ENCODE results near the gene NUDT1. TPM values are rescaled to one million over a fixed set of nuclear protein-coding genes. Genes with fewer than 3 reads are reported as not detected.

NUDT1 gene
- total RNA-seq, 5 donors from 2014 or later (not counting 1 experiment from before 2014, with no cell fraction given) = 12.0 to 29.7 (median 21.4) TPM

GRCh38 chr7:2251381-2251780 lies 9.4 kb downstream of the NUDT1 start:
- peaks cover 7% of the 10 kb centered on the region for H3K36me3 Mint-ChIP-seq
- no peak overlapping the region for H3K4me3 Mint-ChIP-seq
- peaks cover 10 to 30% (median 18%) of the 10 kb centered on the region in 3 donors for H3K4me1 Mint-ChIP-seq
- ATAC-seq (replicated peaks in 1 of 4) (no peak), DNase-seq (no peak)
- POLR2A ChIA-PET = no interaction called here
- Histone ChIP-seq H3K36me3 (ENCODE audit: control insufficient read depth in 2 of 2, extremely low read depth in 1 of 2, insufficient read depth in 1 of 2, low read length in 1 of 2) (peaks cover 0 to 2% of the 10 kb centered on the region in 2 donors), H3K27ac (ENCODE audit: low read length) (no peak overlapping the region), H3K4me1 (ENCODE audit: control insufficient read depth in 1 of 2, extremely low read depth in 1 of 2, insufficient read depth in 2 of 2, low read length in 2 of 2) (peaks cover 0 to 25% of the 10 kb centered on the region in 2 experiments), H3K27me3 (replicated peaks in 1 of 2; ENCODE audit: control insufficient read depth in 2 of 2, extremely low read depth in 1 of 2, insufficient read depth in 2 of 2, low read length in 1 of 2) (no peaks in the 10 kb centered on the region), H3K4me3 (ENCODE audit: control insufficient read depth in 1 of 2, extremely low read depth in 1 of 2, low read length in 1 of 2) (no peak overlapping the region), H3K9me3 (no peaks in the 10 kb centered on the region)
- CTCF ChIA-PET = no interaction called here
- H3K9me3 Mint-ChIP-seq = no peaks in the 10 kb centered on the region
- no peak overlapping the region for H3K27ac Mint-ChIP-seq
- 89% methylated on average over 4 of the region's 10 CpGs for WGBS (ENCODE audit: insufficient coverage)
- no peaks in the 10 kb centered on the region for H3K27me3 Mint-ChIP-seq

GRCh38 chr7:2251841-2252771 lies 10.1 kb downstream of the NUDT1 start:
- H3K36me3 ChIP-seq (ENCODE audit: control insufficient read depth in 2 of 2, extremely low read depth in 1 of 2, insufficient read depth in 1 of 2, low read length in 1 of 2) = peaks cover 2% of the 10 kb centered on the region in 2 donors
- DNase-seq = peak in 2 of 35 experiments; percentile 12 to 15
- Mint-ChIP-seq H3K4me1 (peaks cover 10 to 30% (median 18%) of the 10 kb centered on the region in 3 donors), H3K4me3 (no peak overlapping the region), H3K36me3 (peaks cover 10% of the 10 kb centered on the region), H3K9me3 (no peaks in the 10 kb centered on the region), H3K27me3 (no peaks in the 10 kb centered on the region), H3K27ac (peak overlapping the region in 1 of 2 donors; percentile 44)
- ChIA-PET POLR2A (no interaction called here), CTCF (no interaction called here)
- no peaks in the 10 kb centered on the region for H3K9me3 ChIP-seq
- H3K4me3 ChIP-seq (ENCODE audit: control insufficient read depth in 1 of 2, extremely low read depth in 1 of 2, low read length in 1 of 2) = no peak overlapping the region
- no peak overlapping the region for H3K27ac ChIP-seq (ENCODE audit: low read length)
- ATAC-seq (replicated peaks in 1 of 4) = peak; percentile 40 to 65 (median 50)
- H3K27me3 ChIP-seq (replicated peaks in 1 of 2; ENCODE audit: control insufficient read depth in 2 of 2, extremely low read depth in 1 of 2, insufficient read depth in 2 of 2, low read length in 1 of 2) = no peaks in the 10 kb centered on the region
- 96% methylated on average over 12 of the region's 24 CpGs for WGBS (ENCODE audit: insufficient coverage)
- peaks cover 0 to 25% of the 10 kb centered on the region in 2 experiments for H3K4me1 ChIP-seq (ENCODE audit: control insufficient read depth in 1 of 2, extremely low read depth in 1 of 2, insufficient read depth in 2 of 2, low read length in 2 of 2)

GRCh38 chr7:2253021-2253420 lies 11.0 kb downstream of the NUDT1 start:
- POLR2A ChIA-PET = no interaction called here
- Mint-ChIP-seq H3K4me1 (peaks cover 10 to 28% (median 18%) of the 10 kb centered on the region in 3 donors), H3K27me3 (no peaks in the 10 kb centered on the region), H3K27ac (no peak overlapping the region), H3K9me3 (no peaks in the 10 kb centered on the region), H3K36me3 (peaks cover 10% of the 10 kb centered on the region), H3K4me3 (no peak overlapping the region)
- Histone ChIP-seq H3K36me3 (ENCODE audit: control insufficient read depth in 2 of 2, extremely low read depth in 1 of 2, insufficient read depth in 1 of 2, low read length in 1 of 2) (peaks cover 2% of the 10 kb centered on the region in 2 donors), H3K4me1 (ENCODE audit: control insufficient read depth in 1 of 2, extremely low read depth in 1 of 2, insufficient read depth in 2 of 2, low read length in 2 of 2) (peaks cover 0 to 25% of the 10 kb centered on the region in 2 experiments), H3K9me3 (no peaks in the 10 kb centered on the region), H3K27me3 (replicated peaks in 1 of 2; ENCODE audit: control insufficient read depth in 2 of 2, extremely low read depth in 1 of 2, insufficient read depth in 2 of 2, low read length in 1 of 2) (no peaks in the 10 kb centered on the region), H3K27ac (ENCODE audit: low read length) (no peak overlapping the region), H3K4me3 (ENCODE audit: control insufficient read depth in 1 of 2, extremely low read depth in 1 of 2, low read length in 1 of 2) (no peak overlapping the region)
- CTCF ChIA-PET = no interaction called here
- ATAC-seq (replicated peaks in 1 of 4) = peak in 1 of 4 experiments; percentile 14
- 98% methylated on average over 9 of the region's 9 CpGs for WGBS (ENCODE audit: insufficient coverage)
- no peak for DNase-seq

- DNase-seq (no peak), ATAC-seq (replicated peaks in 1 of 4) (no peak)
- Mint-ChIP-seq H3K27me3 (no peaks in the 10 kb centered on the region), H3K4me1 (peaks cover 8 to 24% (median 13%) of the 10 kb centered on the region in 3 donors), H3K4me3 (no peak overlapping the region), H3K9me3 (no peaks in the 10 kb centered on the region), H3K27ac (no peak overlapping the region), H3K36me3 (peaks cover 10% of the 10 kb centered on the region)
- ChIA-PET CTCF (no interaction called here), POLR2A (no interaction called here)
- Histone ChIP-seq H3K9me3 (no peaks in the 10 kb centered on the region), H3K36me3 (ENCODE audit: control insufficient read depth in 2 of 2, extremely low read depth in 1 of 2, insufficient read depth in 1 of 2, low read length in 1 of 2) (peaks cover 2% of the 10 kb centered on the region in 2 donors), H3K4me3 (ENCODE audit: control insufficient read depth in 1 of 2, extremely low read depth in 1 of 2, low read length in 1 of 2) (no peak overlapping the region), H3K27ac (ENCODE audit: low read length) (no peak overlapping the region), H3K27me3 (replicated peaks in 1 of 2; ENCODE audit: control insufficient read depth in 2 of 2, extremely low read depth in 1 of 2, insufficient read depth in 2 of 2, low read length in 1 of 2) (no peaks in the 10 kb centered on the region), H3K4me1 (ENCODE audit: control insufficient read depth in 1 of 2, extremely low read depth in 1 of 2, insufficient read depth in 2 of 2, low read length in 2 of 2) (peaks cover 0 to 25% of the 10 kb centered on the region in 2 experiments)
- WGBS (ENCODE audit: insufficient coverage) = 96% methylated on average over 25 of the region's 32 CpGs
Measured at GRCh38 chr7:2253525-2254244, 11.7 kb downstream of the NUDT1 start.

GRCh38 chr7:2254429-2255144 lies 12.6 kb downstream of the NUDT1 start:
- Mint-ChIP-seq H3K4me1 (peaks cover 0 to 17% (median 5%) of the 10 kb centered on the region in 3 donors), H3K27me3 (no peaks in the 10 kb centered on the region), H3K36me3 (peaks cover 10% of the 10 kb centered on the region), H3K27ac (no peak overlapping the region), H3K4me3 (no peak overlapping the region), H3K9me3 (no peaks in the 10 kb centered on the region)
- whole genome bisulfite sequencing (ENCODE audit: insufficient coverage) = 96% methylated on average over 29 of the region's 31 CpGs
- H3K4me3 ChIP-seq (ENCODE audit: control insufficient read depth in 1 of 2, extremely low read depth in 1 of 2, low read length in 1 of 2) = no peak overlapping the region
- no peak for DNase-seq
- CTCF ChIA-PET = no interaction called here
- H3K36me3 ChIP-seq (ENCODE audit: control insufficient read depth in 2 of 2, extremely low read depth in 1 of 2, insufficient read depth in 1 of 2, low read length in 1 of 2) = peaks cover 2% of the 10 kb centered on the region in 2 donors
- H3K4me1 ChIP-seq (ENCODE audit: control insufficient read depth in 1 of 2, extremely low read depth in 1 of 2, insufficient read depth in 2 of 2, low read length in 2 of 2) = peaks cover 0 to 25% of the 10 kb centered on the region in 2 experiments
- no peak overlapping the region for H3K27ac ChIP-seq (ENCODE audit: low read length)
- H3K27me3 ChIP-seq (replicated peaks in 1 of 2; ENCODE audit: control insufficient read depth in 2 of 2, extremely low read depth in 1 of 2, insufficient read depth in 2 of 2, low read length in 1 of 2) = no peaks in the 10 kb centered on the region
- POLR2A ChIA-PET = no interaction called here
- no peak for ATAC-seq (replicated peaks in 1 of 4)
- H3K9me3 ChIP-seq = no peaks in the 10 kb centered on the region
